Left colon (tissue), 2 donors: ENCODE data around the gene VSTM4. TPM values are rescaled to one million over a fixed set of nuclear protein-coding genes. Genes with fewer than 3 reads are reported as not detected.

Source experiments
- ATAC-seq: fragments of 200-7000 bp; cut with Tn5 transposase; one replicate; pipeline ENCODE4 v1.9.1; 2020; ENCODE audit warnings: mild to moderate bottlenecking, moderate library complexity
- DNase-seq, 2 donors: peaks; one replicate each; pipeline ENCODE4 v3.0.0-alpha.2; 2020
- intact Hi-C, 2 donors: fragments of 100-400 bp; cut with DNase I in 1 of 2; cut with micrococcal nuclease in 1 of 2; formaldehyde crosslinking; loops; one replicate each; pipeline versions ENCODE4 v1.11.2 to v1.14.0; 2022; cut with DNase I, micrococcal nuclease
- total RNA-seq, 2 donors: library from RNA; stranded (reverse); fragmentation: NEBNext Ultra II Directional; extraction: Animal tissue kit (Norgen Biotek cat#: 25700); gene quantifications; one replicate each; pipeline ENCODE4 v1.2.1, GENCODE V29; 2021
- donor health status: DM: no; HTN: no; CAD: no.
- donor health status: DM: yes; HTN: yes; CAD: no.

Gene VSTM4
- total RNA-seq, 2 donors from 2014 or later, result 1.4 to 3.5 TPM

- no peak for ATAC-seq
- DNase-seq, result peak in 1 of 2 donors; percentile 15
- intact Hi-C loops, result no loop called here
Measured at GRCh38 chr10:49106451-49106850, 8.9 kb downstream of the VSTM4 start.

GRCh38 chr10:49105076-49105475 is 10.2 kb downstream of the VSTM4 start:
- ATAC-seq, result no peak
- intact Hi-C loops, result no loop called here
- no peak for DNase-seq

- no peak for DNase-seq
- ATAC-seq, result no peak
- intact Hi-C loops, result no loop called here
Measured at GRCh38 chr10:49104323-49104722, 11.0 kb downstream of the VSTM4 start.

- intact Hi-C loops, result no loop called here
- DNase-seq (no peak), ATAC-seq (no peak)
Measured at GRCh38 chr10:49103761-49104160, 11.6 kb downstream of the VSTM4 start.

- intact Hi-C loops, result no loop called here
- no peak for ATAC-seq
- DNase-seq, result no peak
Measured at GRCh38 chr10:49099046-49099445, 16.3 kb downstream of the VSTM4 start.

GRCh38 chr10:49096890-49097445 is 18.4 kb downstream of the VSTM4 start:
- DNase-seq (no peak), ATAC-seq (no peak)
- intact Hi-C loops, result no loop called here

GRCh38 chr10:49094646-49095045 is 20.7 kb downstream of the VSTM4 start:
- ATAC-seq (no peak), DNase-seq (no peak)
- intact Hi-C loops, result no loop called here

- DNase-seq (no peak), ATAC-seq (no peak)
- intact Hi-C loops, result no loop called here
Measured at GRCh38 chr10:49093922-49094321, 21.4 kb downstream of the VSTM4 start.

GRCh38 chr10:49092477-49092876 is 22.8 kb downstream of the VSTM4 start:
- ATAC-seq (no peak), DNase-seq (no peak)
- intact Hi-C loops, result no loop called here

- ATAC-seq (no peak), DNase-seq (no peak)
- intact Hi-C loops, result no loop called here
Measured at GRCh38 chr10:49091450-49092210, 23.7 kb downstream of the VSTM4 start.

- no peak for DNase-seq
- intact Hi-C loops, result no loop called here
- no peak for ATAC-seq
Measured at GRCh38 chr10:49090696-49091380, 24.5 kb downstream of the VSTM4 start.

GRCh38 chr10:49090189-49090575 is 25.1 kb downstream of the VSTM4 start:
- intact Hi-C loops, result no loop called here
- ATAC-seq, result no peak

GRCh38 chr10:49089557-49090188 is 25.6 kb downstream of the VSTM4 start:
- no peak for ATAC-seq
- no peak for DNase-seq

More at GRCh38 chr10:49090189-49090575, 25.1 kb downstream of the VSTM4 start:
- no peak for DNase-seq

GRCh38 chr10:49089152-49089551 is 26.2 kb downstream of the VSTM4 start:
- intact Hi-C loops, result no loop called here
- ATAC-seq (no peak), DNase-seq (no peak)

More at GRCh38 chr10:49089557-49090188, 25.6 kb downstream of the VSTM4 start:
- intact Hi-C loops, result no loop called here

- intact Hi-C loops, result no loop called here
- no peak for ATAC-seq
- no peak for DNase-seq
Measured at GRCh38 chr10:49086889-49087288, 28.4 kb downstream of the VSTM4 start.

GRCh38 chr10:49083261-49083660 is 32.1 kb downstream of the VSTM4 start:
- no peak for ATAC-seq
- intact Hi-C loops, result no loop called here
- DNase-seq, result no peak

- ATAC-seq, result no peak
Measured at GRCh38 chr10:49082766-49083165, 32.6 kb downstream of the VSTM4 start.

GRCh38 chr10:49081547-49082275 is 33.6 kb downstream of the VSTM4 start:
- ATAC-seq (no peak), DNase-seq (no peak)
- intact Hi-C loops, result no loop called here

More at GRCh38 chr10:49082766-49083165, 32.6 kb downstream of the VSTM4 start:
- DNase-seq, result no peak
- intact Hi-C loops, result no loop called here

GRCh38 chr10:49080965-49081364 is 34.4 kb downstream of the VSTM4 start:
- DNase-seq, result no peak
- intact Hi-C loops, result no loop called here
- no peak for ATAC-seq
